KBM-7 (cell line): ENCODE measurements around the gene TGM1.
"Not testable (repeated sequence)": the region's sequence is repeated elsewhere in the genome, so short reads cannot be mapped to it uniquely, and the experiment has no call there.

Experiments used
- DNase-seq: peaks from one replicate; pipeline ENCODE4 v3.0.0-alpha.2; 2015
- in situ Hi-C: fragments of 300-500 bp; cut with MboI; formaldehyde crosslinking; loops from 2 replicates; pipeline ENCODE4 v1.14.3; 2020; ENCODE audit warnings: low sequenced_read_pairs, low pct_unique_long_range_greater_than_20kb, mixed read lengths

TGM1 gene

DNA sequence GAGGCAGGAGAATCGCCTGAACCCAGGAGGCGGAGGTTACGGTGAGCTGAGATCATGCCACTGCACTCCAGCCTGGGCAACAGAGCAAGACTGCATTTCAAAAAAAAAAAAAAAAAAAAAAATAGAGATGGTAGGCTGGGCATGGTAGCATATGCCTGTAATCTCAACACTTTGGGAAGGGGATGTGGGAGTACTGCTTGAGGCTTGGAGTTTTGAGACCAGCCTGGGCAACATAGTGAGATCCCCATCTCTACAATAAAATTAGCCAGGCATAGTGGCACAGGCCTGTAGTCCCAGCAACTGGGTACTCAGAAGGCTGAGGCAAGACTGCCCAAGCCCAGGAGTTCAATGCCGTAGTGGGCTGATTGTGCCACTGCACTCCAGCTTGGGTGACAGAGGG is 40.0 kb downstream of the TGM1 start:
- DNase-seq, in situ Hi-C loops: not testable (repeated sequence)

DNA sequence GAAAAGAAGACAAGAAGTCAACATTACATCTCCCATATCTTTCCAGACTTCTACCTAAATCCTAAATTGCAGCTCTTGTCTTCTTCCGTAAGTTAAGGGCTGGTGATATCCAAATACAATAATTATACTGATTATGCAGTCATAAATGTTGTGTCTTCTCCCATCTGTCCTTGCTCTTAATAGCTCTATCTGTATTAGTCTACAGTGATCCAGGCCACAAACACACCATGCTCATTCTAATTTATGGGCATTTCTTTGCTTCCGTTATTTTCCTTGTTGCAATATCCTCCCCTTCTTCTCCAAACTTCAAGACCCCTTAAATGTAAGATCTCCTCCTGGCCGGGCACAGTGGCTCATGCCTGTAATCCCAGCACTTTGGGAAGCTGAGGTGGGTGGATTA is 43.5 kb downstream of the TGM1 start:
- no peak for DNase-seq
- in situ Hi-C loops, result no loop called here

DNA sequence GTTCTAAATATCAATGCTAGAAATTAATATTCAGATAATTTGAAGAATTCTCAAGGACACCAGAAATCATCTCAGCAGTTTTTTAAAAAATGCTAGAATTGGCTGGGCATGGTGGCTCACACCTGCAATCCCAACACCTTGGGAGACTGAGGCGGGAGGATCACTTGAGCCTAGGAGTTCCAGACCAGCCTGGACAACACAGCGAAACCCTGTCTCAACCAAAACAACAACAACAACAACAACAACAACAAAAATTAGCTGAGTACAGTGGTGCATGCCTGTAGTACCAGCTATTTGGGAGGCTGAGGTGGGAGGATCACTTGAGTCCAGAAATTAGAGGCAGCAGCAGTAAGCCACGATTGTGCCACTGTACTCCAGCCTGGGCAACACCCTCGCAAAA is 43.9 kb downstream of the TGM1 start:
- in situ Hi-C loops, result no loop called here

DNA sequence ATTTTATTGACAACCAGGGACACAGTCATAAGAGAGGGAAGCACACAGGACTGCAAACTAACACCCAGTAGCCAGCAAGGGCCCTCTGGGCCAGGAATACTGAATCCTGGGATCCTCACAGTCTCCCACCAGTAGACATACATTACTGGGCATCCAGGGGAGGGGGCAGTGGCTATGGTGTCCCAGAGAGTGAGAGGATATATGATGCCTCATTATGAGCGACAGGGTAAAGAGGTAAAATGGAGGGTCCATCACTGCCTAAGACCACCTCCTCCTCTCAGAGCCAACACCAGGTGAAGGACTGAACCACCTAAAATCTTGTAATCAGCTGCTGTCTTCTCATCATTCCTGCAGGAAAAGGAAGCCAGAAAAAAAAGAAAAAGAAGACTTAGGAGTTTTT is 46.1 kb downstream of the TGM1 start:
- DNase-seq, in situ Hi-C loops: not testable (repeated sequence)

More for the DNA sequence above, 43.9 kb downstream of the TGM1 start:
- DNase-seq, result no peak

DNA sequence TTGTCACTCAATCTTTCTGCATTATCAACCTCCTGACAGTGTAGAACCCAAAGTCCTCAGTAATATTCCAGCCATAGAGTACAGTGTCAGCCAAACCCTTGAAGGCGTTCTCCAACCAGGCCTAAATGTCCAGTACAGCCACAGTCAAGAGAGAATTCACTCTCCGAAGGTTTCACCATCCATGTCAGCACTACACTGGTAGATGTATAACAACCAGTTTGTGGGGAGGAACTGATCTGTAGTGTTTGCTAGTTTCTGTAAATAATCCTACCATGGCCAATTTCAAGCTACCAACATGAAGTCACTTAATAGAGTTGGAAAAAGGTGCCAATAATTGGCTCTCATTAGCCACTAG is 46.7 kb downstream of the TGM1 start:
- no peak for DNase-seq
- in situ Hi-C loops, result no loop called here

DNA sequence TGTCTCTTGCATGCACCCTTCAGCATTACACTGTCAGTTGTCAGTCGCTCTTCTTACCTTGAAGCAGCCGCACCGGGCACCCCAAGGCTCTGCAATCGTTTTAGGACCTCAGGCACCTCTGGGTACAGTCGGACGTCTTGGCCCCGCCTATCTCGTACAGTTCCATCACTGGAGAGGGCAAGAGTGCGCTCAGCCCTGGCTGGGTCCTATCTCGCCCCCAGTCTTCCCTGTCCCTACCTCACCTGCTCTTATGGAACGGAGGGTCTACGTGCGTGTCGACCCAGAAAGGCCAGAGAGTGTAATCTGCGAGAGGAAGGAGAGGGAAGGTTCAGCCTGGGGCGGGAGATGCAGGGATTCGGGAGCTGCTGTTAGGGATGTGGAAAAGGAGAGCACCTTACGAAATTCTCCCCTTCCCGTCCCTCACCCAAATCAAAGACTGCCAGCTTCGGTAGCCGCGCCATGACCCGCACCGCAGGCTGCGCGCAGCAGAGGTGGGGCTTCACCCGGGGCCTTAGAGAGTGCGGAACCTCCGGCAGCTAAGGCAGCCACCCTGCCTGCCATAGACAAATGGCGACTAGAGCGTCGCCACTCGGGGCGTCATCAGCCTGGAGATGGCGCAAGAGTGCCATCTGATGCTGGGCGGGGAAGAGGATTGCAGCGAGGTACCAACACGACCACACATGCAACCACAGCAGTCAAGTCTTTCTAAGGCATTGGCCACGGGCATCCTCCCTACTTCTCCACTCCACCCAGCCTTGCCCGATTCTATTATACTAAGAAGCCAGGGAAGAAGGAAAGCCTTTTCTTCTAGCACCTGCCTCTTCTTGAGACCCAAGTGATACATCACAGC is 47.3 kb downstream of the TGM1 start, which contains the start of gene MDP1:
Gene MDP1 (minus strand): TSS at position 572 of the 850 bp plus-strand sequence. CDS start 111 bp downstream, at position 461.
- in situ Hi-C loops, result no loop called here
- peak; percentile 96 for DNase-seq

DNA sequence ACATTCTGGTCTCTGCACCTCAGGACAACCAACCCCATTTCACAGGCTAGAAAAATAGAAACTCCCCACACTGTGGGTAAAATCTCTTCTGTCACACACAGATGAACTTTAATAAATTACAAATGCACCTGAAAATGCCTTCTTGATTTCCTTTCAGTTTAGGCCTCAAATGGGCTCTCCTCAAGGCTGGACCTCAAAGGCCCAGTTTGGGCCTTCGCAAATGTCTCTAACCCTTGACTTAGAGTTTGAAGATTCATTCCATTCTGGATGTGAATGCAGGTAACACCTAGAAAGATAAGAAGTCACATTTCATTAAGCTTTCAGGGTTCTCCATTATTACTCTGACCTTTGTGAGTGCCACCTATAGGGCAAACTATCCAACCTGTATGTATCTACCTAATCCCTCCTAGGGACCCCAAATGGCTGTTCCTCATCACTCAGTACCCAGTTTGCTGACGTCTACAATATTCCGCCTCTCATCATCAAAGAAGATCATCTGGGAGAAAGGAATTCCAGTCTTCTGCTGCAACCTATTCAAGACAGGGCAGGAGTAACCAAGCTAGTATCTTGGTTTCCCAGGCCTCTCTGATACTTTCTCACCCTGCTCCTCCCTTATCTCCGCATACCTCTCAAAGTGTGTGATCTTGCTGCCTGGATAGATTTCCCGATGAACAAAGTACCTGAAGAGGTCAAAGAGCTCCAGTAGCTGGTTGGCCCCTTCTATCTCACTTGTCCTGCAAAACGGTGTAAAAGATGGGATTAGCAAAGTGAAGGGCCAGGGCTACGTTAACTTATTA is 48.9 kb downstream of the TGM1 start:
- in situ Hi-C loops, result no loop called here
- DNase-seq, result no peak

DNA sequence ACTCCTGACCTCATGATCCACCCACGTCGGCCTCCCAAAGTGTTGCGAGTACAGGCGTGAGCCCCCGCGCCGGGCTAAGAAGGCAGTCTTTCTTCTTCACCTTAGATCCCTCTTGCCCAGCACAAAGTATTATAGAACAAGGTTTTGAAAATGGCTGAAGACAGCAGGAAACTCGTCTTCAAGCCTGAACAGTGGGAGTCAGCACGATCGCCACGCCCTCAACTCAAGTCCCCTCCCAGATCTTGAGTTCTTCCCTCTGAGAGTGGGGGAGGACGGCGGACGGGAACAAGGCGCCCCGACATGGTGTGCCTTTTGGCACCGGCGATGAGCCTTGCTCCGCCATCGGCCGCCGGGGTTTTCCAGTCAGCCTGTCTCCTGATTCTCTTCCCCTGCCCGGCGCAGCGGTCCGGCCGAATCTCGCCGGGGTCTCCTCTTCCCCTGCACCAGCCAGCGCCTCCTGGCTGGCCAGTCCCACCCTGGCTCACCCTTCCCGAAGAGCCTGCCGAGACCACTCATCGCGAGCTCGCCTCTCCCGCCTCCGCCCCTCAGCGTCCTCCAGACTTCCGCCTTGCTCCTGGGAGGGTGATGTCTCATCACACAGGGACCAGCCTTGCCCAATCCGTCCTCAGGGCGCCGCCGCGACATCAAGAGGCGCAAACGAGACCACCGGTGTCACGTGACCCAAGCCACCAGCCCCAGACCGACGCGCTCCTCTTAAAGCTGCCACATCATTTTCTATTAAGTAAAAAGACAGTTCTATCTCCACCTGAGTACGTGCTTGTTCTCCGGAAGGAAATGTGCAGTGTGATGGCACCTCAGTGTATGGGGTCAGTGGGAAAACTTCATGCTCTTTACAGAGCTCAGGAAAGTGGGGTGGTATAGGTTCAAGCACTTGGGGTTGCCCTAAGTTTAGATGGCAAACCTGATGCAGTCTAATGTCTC is 49.8 kb downstream of the TGM1 start, which contains the start of gene CHMP4A:
Gene CHMP4A (minus strand): TSS at position 565 of the 942 bp plus-strand sequence. CDS start 49 bp downstream, at position 516.
- in situ Hi-C loops, result no loop called here
- DNase-seq, result peak; percentile 98

DNA sequence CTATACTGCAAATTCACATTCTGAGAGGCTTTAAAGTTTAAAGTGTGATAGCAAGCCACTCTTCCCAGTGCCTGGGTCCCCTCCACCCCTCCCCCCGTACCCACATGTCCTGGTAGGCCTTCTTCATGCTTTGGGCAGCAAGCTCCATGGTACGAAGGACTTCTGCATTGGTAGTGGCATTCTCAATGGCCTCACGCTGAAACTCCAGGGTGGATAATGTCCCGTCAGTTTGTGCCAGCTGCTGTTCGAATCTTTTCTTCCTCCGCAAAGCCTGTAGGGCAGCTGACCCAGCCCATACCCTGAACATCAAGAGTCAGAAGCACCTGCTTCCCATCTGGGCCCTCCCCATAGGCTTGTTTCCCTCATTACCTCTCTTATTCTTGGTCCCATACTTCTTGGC is 51.7 kb downstream of the TGM1 start:
- in situ Hi-C loops, result no loop called here

DNA sequence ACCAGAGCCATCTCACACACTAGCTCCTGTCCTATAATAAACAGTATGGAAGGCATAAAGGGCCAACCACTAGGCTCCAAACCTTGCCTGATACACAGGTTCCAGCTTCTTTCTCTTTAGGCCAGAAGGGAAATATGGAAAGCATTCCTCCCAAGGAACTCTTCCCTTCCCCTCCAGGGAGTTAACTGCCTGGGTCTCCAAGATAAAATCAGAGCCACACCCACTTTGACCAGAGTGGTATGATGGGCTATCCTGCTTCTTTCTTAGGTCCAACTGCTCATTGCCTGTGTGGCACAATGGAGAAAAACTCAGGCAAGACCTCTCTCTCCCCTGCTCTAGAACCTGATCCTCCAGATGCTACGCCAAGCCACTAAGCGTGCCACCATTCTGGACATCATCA is 55.4 kb downstream of the TGM1 start:
- in situ Hi-C loops, result no loop called here
- no peak for DNase-seq

More for the DNA sequence above, 51.7 kb downstream of the TGM1 start:
- DNase-seq, result no peak

DNA sequence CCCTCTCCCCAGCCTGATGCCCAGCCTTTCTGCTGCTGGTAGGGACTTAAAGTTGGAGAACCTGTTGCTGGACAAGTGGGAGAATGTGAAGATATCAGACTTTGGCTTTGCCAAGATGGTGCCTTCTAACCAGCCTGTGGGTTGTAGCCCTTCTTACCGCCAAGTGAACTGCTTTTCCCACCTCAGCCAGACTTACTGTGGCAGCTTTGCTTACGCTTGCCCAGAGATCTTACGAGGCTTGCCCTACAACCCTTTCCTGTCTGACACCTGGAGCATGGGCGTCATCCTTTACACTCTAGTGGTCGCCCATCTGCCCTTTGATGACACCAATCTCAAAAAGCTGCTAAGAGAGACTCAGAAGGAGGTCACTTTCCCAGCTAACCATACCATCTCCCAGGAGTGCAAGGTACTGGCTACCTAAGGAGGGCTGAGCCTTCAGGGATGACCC is 55.8 kb downstream of the TGM1 start:
- no peak for DNase-seq
- in situ Hi-C loops, result no loop called here

DNA sequence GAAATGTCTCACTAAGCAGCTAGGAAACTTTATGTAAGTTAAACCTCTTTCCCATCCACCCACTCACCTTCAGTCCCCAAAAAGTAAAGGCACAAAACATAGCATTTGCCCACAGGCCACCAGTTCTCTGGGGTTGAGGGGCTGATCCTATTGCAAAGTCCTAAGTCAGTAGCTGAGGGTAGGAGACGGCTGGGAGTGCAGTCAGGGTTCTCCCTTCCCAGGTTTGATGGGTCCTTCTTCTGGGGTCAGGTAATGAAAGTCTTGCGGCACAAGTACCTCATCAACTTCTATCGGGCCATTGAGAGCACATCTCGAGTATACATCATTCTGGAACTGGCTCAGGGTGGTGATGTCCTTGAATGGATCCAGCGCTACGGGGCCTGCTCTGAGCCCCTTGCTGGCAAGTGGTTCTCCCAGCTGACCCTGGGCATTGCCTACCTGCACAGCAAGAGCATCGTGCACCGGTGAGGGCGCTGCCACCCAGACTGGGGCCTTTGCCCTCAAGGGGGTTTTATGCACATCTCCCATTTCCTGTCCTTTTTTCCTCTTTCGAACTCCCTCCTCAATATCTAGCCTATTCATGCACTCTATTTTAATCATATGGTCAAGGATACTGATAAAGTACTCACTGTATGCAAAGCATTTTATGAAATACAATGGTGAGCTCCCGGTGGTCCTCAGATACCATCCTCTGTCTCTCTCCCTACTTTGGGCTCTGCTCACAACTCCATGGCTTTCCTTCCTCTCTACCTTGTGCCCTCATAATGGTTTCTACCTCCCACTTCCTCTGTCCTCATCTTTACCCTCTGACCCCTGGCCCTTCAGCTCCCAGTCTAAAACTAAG is 56.5 kb downstream of the TGM1 start:
- no peak for DNase-seq
- in situ Hi-C loops, result no loop called here

DNA sequence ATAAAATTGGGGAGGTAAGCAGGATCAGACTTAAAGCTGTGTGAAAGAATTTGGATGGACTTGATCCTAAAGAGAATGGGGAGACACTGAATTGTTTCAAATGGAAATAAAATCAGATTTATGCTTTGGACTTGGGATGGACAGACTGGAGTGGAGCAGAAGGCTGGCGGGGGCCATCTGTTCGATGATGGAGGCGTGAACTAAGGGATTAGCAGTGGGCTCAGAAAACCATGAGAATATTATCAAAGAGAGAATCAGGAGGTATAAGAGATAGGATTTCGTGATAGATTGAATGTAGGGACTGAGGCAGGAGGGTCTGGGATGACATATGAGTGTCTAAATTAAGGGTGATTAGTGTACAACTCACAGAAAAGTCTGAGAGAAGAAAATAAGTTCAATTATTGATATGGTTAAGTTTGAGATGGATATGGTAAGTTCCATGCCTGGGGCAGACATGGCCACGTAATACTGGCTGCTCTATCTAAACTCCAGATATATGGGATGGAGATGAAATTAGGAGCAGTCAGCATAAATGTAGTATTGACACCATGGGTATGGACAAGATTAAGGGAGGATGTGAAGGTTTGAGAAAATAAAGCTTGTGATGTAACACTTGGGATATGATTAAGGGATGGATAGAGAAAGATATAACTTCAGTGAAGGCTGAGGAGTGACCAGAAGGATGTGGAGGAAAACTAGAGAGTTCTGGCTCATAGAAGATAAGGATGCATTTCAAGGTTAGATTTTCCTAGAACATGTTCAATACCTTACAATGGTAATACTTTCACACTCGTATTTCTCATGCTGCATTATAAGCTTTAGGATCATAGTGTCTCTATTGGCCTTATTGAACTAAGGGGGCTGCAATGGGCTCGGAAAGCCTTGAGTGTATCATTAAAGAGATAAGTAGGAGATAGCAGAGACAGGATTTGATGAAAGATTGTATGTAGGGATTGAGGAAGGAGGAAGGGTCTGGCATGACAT is 58.5 kb downstream of the TGM1 start:
- in situ Hi-C loops, result no loop called here
- no peak for DNase-seq

DNA sequence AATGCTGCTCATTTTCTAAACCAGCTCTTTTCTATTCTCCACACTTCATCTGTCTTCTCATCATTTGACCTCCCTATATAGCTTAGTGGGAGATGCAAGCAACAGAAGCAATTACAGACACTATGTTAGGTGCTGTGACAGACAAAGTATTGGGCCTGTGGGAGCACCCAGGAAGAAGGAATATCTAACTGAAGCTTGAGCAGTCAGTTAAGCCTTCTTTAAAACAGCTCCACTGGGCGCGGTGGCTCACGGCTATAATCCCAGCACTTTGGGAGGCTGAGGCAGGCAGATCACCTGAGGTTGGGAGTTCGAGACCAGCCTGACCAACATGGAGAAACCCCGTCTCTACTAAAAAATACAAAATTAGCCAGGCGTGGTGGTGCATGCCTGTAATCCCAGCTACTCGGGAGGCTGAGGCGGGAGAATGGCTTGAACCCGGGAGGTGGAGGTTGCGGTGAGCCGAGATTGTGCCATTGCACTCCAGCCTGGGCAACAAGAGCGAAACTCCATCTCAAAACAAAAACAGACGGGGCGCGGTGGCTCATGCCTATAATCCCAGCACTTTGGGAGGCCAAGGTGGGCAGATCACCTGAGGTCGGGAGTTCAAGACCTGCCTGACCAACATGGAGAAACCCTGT is 59.6 kb downstream of the TGM1 start:
- DNase-seq, in situ Hi-C loops: not testable (repeated sequence)

DNA sequence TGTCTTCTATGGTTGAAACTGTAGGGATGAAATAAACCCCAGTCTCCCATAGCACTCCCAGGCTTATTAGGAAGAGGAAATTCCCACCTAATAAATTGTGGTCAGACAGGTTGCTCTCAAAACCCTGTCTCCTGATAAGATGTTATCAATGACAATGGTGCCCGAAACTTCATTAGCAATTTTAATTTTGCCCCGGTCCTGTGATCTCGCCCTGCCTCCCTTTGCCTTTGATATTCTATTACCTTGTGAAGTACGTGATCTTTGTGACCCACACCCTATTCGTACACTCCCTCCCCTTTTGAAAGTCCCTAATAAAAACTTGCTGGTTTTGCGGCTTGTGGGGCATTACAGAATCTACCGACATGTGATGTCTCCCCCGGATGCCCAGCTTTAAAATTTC is 60.4 kb downstream of the TGM1 start:
- DNase-seq, in situ Hi-C loops: not testable (repeated sequence)
